GM21423 (cell line): ENCODE data around the gene ERBB4.

Source experiments
- ATAC-seq: cut with Tn5 transposase; IDR thresholded peaks from one replicate; pipeline ENCODE4 v1.9.1; 2021; ENCODE audit warnings: mild to moderate bottlenecking, moderate library complexity; ENCODE audit not compliant: unreplicated experiment

The ERBB4 gene

DNA sequence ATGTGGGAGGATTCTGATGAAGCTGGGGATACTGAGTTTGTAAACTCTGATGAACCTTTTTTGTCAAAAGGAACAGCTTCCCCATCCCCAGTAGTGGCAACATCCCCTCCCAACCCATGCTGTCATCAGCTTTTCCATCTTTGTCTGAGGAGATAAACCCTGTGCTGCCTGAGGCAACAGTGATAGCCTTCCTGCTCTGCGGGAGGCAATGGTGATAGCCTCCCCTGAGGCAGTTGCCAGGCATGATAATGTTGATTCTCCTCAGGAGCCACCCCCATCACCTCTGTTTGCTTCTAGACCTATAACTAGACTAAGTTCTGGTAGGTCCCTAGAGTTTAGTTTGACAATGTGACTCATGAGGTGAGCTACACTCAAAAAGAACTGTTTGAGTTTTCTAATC lies 97.5 kb downstream of the ERBB4 start:
- ATAC-seq: no peak

GRCh38 chr2:212428681-212429478 lies 109.7 kb downstream of the ERBB4 start:
- no peak for ATAC-seq

- ATAC-seq: no peak
Measured at GRCh38 chr2:212427638-212428037, 111.0 kb downstream of the ERBB4 start.

DNA sequence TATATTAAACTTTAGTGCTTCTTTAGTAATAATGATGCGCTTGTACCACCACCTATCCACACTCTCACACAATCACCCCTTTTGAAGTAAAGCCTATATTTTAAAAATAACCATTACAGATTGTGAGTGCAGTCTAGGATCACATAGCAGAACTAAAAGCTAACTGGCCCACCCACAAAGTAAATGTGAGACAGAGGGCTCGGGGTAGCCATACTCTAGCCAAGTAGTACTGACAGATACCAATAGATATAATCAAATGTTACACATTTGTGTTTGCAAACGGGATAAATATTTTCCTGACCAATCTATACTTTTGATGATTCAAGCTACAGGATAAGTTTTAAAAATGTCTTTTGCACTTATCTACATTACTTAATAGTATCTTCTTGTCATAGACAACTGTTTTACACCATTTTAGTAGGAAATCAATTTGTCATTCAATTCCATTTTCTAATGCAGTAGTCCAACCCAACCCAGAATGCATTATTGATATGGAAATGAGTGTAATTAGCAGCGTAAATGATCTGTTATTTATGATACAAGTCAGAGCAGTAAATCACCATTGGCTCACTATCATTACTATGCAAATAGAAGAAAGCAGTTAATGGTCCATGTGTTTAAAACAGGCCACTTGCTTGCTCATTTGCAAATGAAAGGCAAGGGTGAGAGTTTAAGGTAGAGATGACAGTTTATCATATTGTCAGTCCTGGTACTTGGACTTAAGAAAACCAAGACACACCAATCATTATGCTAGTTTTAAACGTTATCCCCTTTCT lies 111.8 kb downstream of the ERBB4 start:
- ATAC-seq: no peak

DNA sequence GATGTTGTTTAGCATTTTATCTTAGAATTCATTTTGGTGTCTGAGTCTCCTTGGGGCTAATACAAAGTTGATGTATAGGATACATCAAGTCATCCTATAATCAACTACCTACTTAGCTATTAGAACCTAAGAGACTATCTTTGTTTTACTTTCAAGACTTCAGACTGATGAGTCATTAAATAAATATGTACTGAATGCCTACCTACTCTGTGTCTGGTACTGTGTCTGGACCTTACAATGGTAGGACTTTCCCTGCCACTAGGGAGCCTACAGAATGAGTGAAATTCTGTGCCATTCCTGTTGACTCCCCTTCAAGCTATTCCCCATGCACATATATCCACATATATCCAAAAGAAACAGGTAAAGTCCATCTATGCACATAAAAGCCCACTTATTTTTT lies 114.5 kb downstream of the ERBB4 start:
- ATAC-seq: no peak

GRCh38 chr2:212423089-212423488 lies 115.5 kb downstream of the ERBB4 start:
- no peak for ATAC-seq

DNA sequence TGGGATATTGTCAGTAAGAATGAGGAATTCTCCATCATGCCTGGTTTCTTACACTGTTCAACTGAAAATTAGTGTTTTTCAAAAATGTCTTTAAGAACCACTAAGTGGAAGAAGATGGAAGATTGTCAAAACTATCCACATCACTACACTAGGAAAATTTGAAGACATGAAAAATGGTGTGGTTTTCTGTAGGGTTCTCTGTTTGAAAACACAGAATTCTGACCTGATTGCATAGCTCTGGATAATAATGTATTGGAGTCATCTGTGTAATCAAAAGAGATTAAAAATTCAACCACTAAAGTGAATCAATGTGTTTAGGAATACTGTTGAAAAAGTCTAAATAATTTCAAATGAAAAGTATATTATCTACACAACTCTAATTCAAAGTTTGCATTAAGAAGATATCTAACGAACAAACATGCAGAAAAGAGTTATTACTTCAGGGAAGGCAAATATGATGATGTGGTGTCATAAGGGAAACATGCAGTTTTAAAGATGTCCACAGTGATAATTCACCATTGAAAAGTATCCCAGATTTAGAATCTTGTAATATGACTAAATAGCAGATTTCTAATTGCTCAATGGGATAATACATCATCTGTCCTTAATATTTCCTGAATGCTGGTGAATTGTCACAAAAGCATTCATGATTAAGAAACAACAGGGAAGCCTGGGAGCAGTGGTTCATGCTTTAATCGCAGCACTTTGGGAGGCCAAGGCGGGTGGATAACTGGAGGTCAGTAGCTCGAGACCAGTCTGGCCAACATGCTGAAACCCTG lies 116.9 kb downstream of the ERBB4 start:
- no peak for ATAC-seq

- no peak for ATAC-seq
Measured at GRCh38 chr2:212416086-212416485, 122.5 kb downstream of the ERBB4 start.

DNA sequence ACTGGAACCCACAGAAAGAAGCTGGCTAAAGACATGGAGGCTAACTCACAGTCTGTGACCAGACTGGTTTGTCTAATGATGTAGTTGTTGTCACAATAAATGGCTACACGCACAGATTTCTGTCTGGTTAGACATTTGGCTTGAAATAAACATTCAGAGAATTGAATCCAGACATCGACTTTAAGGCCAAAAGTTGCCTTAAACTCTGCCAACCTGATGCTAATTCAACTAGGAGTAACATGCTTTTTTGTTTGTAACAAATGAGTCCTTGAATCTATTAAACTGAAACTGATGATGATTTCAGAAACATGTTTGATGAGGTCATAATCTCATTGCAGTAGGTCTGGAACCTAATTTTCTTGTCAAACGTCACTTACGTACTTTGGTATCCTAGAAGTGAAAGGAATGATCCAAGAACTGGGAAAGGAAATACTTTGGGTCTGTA lies 123.8 kb downstream of the ERBB4 start:
- no peak for ATAC-seq

GRCh38 chr2:212409560-212409959 lies 129.0 kb downstream of the ERBB4 start:
- no peak for ATAC-seq

- ATAC-seq: no peak
Measured at GRCh38 chr2:212408524-212408923, 130.1 kb downstream of the ERBB4 start.

DNA sequence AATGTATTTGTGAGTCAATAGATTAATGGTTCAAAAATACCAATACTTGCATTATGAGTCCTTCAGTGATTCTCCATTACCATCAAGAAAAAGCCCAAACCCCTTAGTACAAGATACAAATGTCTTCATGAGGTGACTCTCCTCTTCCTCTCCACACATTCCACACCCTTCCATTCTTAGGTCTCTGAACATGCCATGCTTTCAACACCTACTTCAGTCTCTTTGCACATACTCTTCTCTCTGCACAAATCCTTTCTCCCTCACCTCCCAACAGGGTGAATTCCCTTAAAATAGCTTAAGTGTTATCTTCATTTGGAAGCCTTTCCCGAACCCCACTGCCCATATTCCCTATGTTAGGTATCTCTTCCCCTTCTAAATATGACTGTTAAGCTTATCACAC lies 131.9 kb downstream of the ERBB4 start:
- no peak for ATAC-seq

- no peak for ATAC-seq
Measured at GRCh38 chr2:212402316-212402715, 136.3 kb downstream of the ERBB4 start.

DNA sequence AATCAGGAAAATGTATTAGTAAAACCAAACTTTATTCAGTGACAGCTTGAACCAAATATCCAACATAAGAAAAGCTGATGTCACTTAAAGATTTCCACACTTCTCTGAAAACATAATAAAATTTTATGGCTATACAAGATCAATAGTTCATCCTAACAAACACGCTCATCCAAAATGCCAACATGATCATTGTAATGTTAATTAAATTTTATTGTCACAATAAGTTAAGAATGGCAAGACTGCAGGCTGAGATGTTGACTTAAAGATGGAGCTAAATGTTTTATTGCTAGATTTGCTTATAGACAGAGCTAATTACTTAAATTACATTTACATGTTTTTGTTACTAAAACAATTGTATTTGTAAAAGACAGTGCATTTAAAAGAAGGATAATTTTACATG lies 140.3 kb downstream of the ERBB4 start:
- ATAC-seq: no peak

- no peak for ATAC-seq
Measured at GRCh38 chr2:212392544-212392943, 146.1 kb downstream of the ERBB4 start.

GRCh38 chr2:212392043-212392442 lies 146.6 kb downstream of the ERBB4 start:
- no peak for ATAC-seq

DNA sequence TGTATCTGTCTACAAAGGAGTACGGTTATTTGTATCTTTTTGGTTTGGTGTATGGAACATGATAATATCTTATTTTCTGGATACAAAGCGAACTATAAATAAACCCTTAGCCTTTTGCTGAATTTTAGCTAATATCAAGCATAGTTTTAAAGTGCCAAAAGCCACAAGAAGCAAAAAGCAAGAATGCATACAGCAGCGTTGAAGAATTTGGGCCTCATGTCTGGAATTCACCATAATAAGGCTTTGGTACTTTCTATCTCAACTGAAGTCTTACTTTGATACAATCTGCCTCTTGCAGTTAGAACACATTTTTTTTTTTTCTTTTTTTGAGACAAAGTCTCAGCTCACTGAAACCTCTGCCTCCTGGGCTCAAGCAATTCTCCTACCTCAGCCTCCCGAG lies 151.5 kb downstream of the ERBB4 start:
- ATAC-seq: no peak

- ATAC-seq: no peak
Measured at GRCh38 chr2:212385241-212385640, 153.4 kb downstream of the ERBB4 start.

GRCh38 chr2:212384027-212384426 lies 154.6 kb downstream of the ERBB4 start:
- ATAC-seq: no peak

GRCh38 chr2:212381428-212382102 lies 157.0 kb downstream of the ERBB4 start:
- no peak for ATAC-seq

GRCh38 chr2:212379103-212379502 lies 159.5 kb downstream of the ERBB4 start:
- ATAC-seq: no peak
